Stimulated activated CD8-positive, alpha-beta memory T cell treated with anti-CD3 and anti-CD28 coated beads, Interleukin-4, amount 100 ng/mL, for 48 hours (primary cell): ENCODE measurements around the gene GLIPR2.
"Not testable (repeated sequence)": the region's sequence is repeated elsewhere in the genome, so short reads cannot be mapped to it uniquely, and the experiment has no call there.

Source experiments
- DNase-seq: peaks from one replicate; pipeline ENCODE4 v3.0.0-alpha.2; 2020

Gene GLIPR2

GRCh38 chr9:36136272-36136893 is at the start of gene GLIPR2:
TSS of gene GLIPR2 (plus strand) at chr9:36136733. CDS start at chr9:36136779, 46 bp downstream.
- peak; percentile 81 for DNase-seq

- not testable (repeated sequence) for DNase-seq
Observed at GRCh38 chr9:36087054-36087453, 49.5 kb upstream of the GLIPR2 start.

- no peak for DNase-seq
Observed at GRCh38 chr9:36088020-36088419, 48.5 kb upstream of the GLIPR2 start.

- DNase-seq: no peak
Observed at GRCh38 chr9:36091026-36091953, 45.2 kb upstream of the GLIPR2 start.

GRCh38 chr9:36092014-36092413 is 44.5 kb upstream of the GLIPR2 start:
- no peak for DNase-seq

GRCh38 chr9:36092509-36093215 is 43.9 kb upstream of the GLIPR2 start:
- peak; percentile 58 for DNase-seq

- no peak for DNase-seq
Observed at GRCh38 chr9:36093384-36093783, 43.1 kb upstream of the GLIPR2 start.

- no peak for DNase-seq
Observed at GRCh38 chr9:36099718-36100117, 36.8 kb upstream of the GLIPR2 start.

- no peak for DNase-seq
Observed at GRCh38 chr9:36100532-36100931, 36.0 kb upstream of the GLIPR2 start.

- DNase-seq: no peak
Observed at GRCh38 chr9:36101916-36102741, 34.4 kb upstream of the GLIPR2 start.

- DNase-seq: peak; percentile 91
Observed at GRCh38 chr9:36102742-36103495, 33.6 kb upstream of the GLIPR2 start.

- no peak for DNase-seq
Observed at GRCh38 chr9:36109071-36109470, 27.5 kb upstream of the GLIPR2 start.

GRCh38 chr9:36110434-36110833 is 26.1 kb upstream of the GLIPR2 start:
- no peak for DNase-seq

GRCh38 chr9:36112516-36112915 is 24.0 kb upstream of the GLIPR2 start:
- no peak for DNase-seq

- no peak for DNase-seq
Observed at GRCh38 chr9:36113999-36114398, 22.5 kb upstream of the GLIPR2 start.

- no peak for DNase-seq
Observed at GRCh38 chr9:36116593-36116992, 19.9 kb upstream of the GLIPR2 start.

GRCh38 chr9:36118201-36118600 is 18.3 kb upstream of the GLIPR2 start:
- no peak for DNase-seq

GRCh38 chr9:36118706-36119105 is 17.8 kb upstream of the GLIPR2 start:
- DNase-seq: no peak

- DNase-seq: no peak
Observed at GRCh38 chr9:36119476-36119875, 17.1 kb upstream of the GLIPR2 start.

- DNase-seq: no peak
Observed at GRCh38 chr9:36120705-36121104, 15.8 kb upstream of the GLIPR2 start.

- DNase-seq: no peak
Observed at GRCh38 chr9:36121971-36122370, 14.6 kb upstream of the GLIPR2 start.

GRCh38 chr9:36123515-36123914 is 13.0 kb upstream of the GLIPR2 start:
- no peak for DNase-seq
